Measurements from ENCODE around the gene SCUBE1.
A peak's percentile ranks its signal among the peaks of the same experiment; 100 is the strongest.

SCUBE1 gene

DNA sequence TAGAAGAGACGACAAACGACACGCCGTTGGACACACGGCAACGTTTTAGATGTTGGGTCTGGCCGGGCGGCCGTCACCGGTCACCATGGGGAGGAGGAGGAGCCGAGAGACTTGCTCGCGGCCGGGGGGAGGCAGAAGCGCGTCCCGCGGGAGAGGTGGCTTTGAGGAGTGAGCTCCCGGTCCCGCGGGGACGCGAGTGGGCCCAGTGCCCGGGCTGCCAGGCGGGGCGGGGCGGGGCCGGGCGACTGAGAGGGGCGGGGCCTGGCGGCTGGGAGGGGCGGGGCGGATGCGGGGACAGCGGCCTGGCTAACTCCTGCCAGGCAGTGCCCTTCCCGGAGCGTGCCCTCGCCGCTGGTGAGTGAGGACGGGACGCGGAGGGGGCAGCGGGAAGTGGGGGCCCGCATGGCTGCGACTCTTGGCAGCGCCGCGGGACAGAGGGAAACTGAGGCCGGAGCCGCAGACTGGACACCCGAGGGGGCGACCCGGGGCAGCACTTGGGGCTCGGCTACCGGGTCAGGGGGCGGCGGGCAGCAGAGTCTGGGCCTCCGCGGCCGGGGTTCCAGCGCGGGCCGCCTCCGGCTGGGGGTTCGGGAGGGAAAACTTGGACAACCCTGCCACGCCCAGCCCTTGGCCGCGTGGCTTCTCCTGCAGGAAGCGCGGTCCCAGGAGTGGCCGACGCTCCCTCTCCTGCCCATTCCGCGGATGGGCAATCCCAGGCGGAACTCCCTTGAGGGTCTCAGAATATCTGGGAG, 191.7 kb downstream of the SCUBE1 start, which contains the start of gene TSPO:
Gene TSPO (plus strand): TSS at position 309 of the 752 bp plus-strand sequence. CDS start 7,680 bp downstream, outside the sequence.
- peak; percentile 67 to 72 for DNase-seq

DNA sequence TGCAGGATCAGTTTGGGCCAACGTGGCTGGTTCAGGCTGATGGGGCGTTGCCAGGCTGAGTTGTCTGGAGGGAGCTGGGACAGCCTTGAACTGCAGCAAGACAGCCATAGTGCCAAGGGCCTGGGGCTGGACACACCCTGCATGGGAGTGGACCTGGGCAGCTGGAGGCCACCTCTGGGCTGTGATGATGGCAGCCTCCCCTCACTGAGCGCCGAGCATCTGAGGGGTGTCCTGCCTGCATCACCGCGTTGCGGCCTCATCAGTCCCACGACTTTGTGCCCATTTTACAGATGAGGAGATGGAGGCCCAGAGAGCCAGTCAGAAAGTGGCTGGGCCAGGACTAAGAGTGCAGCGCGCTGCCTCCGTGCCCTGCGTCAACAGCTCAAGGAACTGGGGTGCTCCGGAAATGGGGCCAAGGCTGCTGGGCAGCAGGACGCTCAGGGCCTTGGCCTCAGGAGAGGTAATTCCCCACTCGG, 192.4 kb downstream of the SCUBE1 start:
- no peak for DNase-seq

DNA sequence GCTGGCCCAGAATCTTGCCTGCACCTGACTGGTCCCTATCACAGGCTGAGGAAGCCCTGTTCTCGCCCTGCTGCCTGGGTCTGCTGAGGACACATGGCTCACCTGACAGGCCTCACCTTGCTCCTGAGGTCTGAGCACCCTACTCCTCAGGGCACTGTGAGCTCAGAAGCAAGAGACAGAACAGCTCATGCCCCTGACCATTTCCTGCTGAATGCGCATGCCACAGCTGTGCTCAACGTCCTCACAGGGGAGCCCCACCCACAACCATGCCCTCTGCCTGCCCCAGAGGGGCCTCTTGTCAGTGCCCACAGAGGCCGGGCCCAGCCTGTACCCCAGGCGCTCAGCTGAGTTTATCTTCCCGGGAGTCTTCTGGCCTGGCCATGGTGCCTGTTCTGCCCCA, 194.6 kb downstream of the SCUBE1 start:
- no peak for DNase-seq

- no peak for DNase-seq
Measured at GRCh38 chr22:43147821-43148220, 195.4 kb downstream of the SCUBE1 start.
